GM21717 (cell line): ENCODE results near the gene C5orf46.
"Not testable (repeated sequence)": the region's sequence is repeated elsewhere in the genome, so short reads cannot be mapped to it uniquely, and the experiment has no call there.

Source experiments
- ATAC-seq: cut with Tn5 transposase; IDR thresholded peaks from one replicate; pipeline ENCODE4 v1.9.1; 2021; ENCODE audit warnings: mild to moderate bottlenecking, moderate library complexity; ENCODE audit not compliant: unreplicated experiment

Gene C5orf46

DNA sequence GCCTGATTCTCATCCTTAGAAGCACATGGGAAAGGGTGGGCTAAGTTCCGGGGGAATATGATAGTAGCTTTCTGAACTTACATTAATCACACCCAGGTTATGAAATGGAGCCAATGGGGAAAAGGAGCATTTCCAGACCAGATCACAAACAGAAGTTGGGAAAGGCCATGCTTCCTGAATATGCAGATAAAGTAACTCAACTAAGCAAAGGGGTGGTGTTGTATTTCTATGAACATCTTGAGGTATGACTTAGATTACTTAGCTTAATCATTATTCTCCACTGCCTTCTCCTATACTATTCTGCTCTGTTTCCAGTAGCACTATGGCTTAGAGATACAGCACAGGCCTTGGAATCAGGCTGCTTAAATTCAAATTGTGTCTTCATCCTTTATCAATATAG lies 10.5 kb downstream of the C5orf46 start:
- no peak for ATAC-seq

DNA sequence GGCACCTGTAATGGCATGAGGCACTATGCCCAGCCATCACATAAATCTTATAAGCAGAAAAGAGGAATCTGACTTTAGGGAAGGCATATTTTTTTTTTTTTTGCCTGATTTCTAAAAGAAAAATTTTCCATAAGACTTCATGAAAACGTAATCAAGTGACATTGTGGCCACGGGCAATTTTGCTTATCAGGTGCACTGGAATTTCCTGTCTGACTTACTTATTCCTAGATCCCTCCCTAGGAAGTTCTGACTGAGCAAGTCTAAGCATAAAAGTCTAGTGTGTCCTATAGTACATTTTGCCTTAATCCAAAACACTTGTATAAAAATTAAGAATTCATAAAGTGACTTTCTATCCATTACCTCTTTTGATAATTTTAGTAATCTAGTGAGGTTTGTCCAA lies 12.5 kb downstream of the C5orf46 start:
- ATAC-seq, result no peak

DNA sequence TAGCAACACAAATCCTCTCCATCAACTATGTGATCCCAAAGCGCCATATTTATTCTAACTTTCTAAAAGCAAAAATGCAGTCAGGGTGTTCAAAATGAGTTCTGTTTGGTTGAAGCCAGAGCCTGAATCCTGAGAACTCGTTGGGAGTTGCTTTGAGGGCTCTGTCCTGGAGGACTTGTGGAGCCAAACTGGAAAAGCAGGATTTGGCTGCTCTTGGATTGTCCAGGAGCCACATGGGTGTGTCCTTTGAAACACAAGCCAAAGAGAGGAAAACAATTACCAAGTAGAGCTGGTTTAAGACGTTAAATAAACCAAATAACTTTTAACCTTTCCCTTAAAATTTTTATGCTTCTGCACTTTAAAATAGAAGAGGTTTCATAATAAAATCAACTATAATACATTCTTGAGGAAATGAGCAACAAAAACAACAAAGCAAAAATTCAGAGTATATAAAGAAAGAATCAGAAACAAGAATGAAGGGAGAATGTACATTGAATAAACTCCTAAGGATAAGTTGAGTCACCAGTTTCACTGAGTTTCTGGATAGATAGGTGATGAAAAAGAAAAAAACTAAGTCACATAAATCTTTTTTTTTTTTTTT lies 13.5 kb downstream of the C5orf46 start:
- ATAC-seq, result no peak

DNA sequence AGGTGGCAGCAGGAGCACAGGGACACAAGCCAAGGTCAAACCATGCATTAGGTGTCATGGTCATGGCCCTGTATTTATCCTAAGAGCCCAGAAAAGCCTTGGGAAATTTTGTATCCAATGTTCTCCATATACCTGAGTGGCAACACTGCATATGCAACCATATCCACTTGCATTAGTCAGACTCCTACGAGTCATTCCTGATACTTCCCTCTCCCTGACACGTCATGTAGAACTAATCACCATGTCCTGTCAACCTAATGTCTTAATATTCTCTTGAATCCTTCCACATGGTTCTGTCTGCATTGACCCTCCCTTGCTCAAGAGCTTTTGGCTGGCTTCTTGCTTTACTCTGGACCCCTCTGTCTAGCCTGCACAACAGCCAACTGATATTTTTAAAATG lies 18.4 kb downstream of the C5orf46 start:
- no peak for ATAC-seq

DNA sequence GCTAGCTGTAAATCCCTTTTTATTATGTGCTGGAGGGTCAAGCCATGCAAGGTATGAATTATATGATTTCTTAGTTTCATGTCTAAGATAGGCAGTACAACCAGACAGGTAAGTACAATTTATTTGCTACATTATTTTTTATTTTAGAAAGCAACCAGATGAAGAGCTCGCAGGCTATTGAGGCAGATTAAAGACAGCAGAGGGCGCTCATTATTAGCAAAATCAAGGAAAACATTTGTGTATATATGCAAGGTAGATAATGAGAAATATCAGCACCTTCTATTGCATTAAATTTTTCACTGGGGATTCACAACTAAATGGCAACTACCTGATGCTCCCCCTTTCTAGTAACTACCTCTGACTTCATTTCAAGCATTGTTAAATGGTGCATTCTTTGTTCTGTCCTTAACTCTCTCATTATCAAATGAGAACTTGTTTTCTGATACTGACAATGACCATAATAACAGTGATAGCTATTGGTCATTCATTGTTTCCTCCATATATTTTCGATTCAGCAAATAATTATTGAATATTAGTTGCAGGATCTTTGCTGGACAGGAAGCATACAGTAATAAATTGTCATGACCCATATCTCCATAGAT lies 19.2 kb downstream of the C5orf46 start:
- ATAC-seq, result no peak

DNA sequence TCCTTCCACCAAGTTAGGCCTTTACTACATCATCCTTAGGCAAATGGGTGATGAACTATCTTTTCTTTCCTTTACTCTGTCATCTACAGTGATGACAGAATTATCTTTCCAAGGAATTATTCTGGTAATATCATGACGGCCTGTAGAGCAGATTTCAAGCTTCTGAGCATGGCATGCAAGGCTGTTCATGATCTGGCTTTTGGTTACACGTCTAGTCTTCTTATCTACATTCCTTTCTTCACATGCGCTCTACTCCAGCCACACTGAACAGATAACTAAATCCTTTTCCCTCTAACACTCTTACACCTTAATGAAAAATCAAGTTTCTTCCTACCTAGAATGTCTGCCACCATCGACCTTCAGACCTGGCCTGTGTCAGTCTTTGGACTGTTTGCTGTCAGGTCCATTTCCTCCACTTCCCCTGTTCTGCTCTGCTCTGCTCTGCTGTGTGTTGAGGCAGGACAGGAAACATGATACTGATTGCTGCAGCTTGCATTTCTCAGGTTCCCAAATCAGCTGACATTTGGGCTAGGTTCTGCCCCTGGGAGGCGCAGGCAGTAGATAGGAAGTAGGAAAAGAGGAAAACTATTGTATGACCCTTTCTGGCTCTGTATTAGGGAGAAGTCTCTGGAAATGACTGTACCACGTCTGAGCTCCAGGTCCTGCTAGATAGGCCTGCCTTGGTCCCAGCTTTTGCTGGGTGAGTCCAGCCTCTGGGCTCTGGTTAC lies 23.6 kb downstream of the C5orf46 start:
- no peak for ATAC-seq

DNA sequence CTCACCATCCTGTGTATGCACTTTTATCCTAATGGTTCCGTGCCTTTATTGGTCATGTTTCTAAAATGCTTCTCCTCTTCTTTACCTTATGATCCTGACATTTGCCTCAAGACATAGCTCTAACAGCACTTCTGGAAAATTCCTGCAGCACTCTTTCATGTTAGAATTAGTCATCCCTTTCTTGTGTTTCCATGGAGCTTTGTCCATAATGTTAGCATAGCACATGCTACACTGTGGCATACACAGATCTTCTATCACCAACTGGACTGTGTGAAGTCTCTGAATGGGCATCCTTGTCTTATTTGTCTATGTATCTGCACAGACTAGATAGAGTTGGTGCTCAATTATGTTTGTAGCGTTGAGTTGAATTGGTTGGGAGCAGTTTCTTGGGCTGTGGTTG lies 25.9 kb downstream of the C5orf46 start:
- ATAC-seq, result no peak

DNA sequence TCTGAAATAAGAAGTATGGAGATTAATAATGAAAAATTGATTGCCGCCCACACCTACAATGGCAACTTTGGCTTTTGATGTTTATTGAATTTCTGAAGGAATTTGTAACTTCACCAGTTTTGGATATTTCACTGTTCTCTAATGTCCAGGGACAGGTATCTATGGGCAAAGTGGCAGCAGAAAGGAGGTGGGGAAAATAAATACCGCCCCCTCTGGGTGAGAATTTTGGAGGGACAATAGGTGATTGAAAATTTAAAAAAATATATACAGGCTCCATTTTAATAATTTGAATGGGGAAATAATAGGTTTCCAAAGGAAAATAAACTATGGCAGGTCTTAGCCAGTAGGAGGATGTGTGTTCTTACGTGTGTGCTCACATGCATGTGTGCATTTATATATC lies 26.6 kb downstream of the C5orf46 start:
- ATAC-seq, result no peak

DNA sequence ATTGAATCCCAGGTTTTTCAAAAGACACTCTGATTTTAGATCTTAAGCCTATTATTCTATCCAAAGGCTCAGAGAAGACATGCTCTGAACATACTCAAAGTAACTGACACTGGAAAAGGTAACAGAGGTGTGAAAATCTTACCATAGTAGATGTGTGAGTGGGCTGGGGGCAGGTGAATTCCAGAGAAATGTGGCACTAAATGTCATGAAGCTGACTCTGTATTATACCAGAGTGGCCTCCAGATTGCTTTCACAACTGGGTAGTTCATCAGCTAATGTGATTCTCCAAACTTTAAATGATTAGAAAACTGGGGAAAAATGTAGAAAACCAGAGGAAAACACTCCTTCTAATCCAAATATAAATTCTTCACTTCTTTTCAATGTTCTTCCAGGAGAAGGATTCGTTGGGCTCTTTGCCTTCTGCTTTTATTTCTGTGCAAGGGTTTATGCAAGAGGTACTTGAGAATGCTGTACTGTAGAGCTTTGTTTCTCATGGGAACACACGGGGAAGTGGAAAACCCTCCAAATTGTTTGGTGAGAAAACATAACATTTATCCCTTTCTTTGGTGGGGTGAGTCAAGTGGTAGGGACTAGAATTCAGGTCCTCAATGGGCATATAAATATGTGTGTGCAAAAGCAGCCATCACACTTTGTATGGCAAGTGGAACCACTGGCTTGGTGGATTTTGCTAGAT lies 28.1 kb downstream of the C5orf46 start, which contains the start of gene SCGB3A2:
Gene SCGB3A2, plus strand, starts transcription at position 646 of the 694 bp plus-strand sequence. CDS start 93 bp downstream, outside the sequence.
- no peak for ATAC-seq

DNA sequence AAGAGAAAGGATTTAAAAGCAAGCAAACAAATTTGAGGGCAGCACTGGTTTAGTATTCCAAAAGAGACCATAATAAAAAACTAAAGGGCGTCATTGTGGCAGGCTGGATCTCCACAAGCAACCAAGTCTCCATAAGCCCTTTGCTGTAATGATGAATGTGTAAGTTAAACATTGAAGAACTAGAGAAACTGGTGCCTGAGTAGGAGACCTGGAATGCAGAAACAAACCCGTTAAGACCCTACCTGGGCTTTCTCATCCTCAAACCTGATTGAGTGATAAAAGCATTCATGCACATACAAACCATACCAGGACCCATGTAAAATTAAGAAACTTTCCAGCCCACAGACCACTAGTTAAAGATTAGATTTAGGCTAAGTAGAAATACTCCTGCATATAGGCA lies 29.7 kb downstream of the C5orf46 start:
- ATAC-seq, result no peak

DNA sequence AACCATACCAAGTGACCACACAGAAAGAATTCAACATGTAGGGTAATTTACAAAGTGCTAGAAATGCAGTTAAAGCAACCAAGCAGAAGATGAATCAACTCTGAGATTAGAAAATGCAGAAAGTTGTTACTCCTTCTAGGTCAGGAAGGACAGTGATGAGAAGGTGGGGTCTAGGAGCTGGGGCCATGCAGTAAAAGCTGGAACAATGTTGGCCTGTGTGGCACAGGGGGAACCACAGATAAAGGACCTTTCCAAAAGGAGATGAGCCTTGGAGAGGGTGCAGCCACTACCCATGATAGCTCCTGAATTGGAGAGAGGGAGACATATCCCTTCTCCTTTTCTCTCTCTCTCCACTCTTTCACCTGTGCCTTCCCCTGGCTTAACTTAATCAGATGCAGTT lies 30.2 kb downstream of the C5orf46 start:
- ATAC-seq, result no peak

DNA sequence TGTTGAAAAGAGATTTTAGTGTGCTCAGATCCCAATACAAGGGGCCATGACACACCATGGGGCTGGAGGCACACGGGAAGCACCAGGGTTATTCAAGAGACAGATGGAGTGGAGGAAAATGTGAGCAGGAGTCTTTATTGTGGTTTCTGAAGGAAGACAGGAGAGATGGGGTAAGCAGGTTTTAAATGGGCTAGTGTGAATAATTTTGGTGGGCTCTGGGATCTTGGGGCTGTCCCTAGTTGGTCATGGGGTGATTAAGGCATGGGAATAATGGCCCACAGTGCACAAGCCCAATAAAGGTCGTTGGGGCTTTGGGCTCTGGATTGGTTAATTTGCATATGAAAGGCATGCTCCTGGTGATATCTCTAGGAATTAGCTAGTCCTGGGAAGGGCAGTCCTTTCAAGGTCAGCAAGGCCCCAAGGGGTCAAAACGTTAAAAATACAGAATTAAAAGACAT lies 31.4 kb downstream of the C5orf46 start:
- ATAC-seq, result no peak

DNA sequence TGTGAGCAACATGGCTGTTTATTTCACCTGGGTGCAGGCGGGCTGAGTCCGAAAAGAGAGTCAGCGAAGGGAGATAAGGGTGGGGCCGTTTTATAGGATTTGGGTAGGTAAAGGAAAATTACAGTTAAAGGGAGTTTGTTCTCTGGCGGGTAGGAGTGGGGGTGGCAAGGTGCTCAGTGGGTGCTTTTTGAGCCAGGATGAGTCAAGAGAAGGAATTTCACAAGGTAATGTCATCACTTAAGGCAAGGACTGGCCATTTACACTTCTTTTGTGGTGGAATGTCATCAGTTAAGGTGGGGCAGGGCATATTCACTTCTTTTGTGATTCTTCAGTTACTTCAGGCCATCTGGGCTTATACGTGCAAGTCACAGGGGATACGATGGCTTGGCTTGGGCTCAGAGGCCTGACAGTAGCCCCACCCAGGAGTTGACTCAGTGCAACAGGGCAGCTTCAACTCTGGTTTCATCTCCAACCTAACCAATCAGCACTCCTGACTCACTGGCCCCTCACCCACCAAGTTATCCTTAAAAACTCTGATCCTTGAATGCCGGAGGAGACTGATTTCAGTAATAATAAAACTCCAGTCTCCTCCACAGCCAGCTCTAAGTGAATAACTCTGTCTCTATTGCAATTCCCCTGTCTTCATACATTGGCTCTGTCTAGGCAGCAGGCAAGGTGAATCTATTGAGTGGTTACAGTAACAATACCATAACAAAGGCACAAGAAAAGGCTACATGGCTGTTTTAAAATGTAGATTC lies 32.0 kb downstream of the C5orf46 start:
- ATAC-seq, result not testable (repeated sequence)

DNA sequence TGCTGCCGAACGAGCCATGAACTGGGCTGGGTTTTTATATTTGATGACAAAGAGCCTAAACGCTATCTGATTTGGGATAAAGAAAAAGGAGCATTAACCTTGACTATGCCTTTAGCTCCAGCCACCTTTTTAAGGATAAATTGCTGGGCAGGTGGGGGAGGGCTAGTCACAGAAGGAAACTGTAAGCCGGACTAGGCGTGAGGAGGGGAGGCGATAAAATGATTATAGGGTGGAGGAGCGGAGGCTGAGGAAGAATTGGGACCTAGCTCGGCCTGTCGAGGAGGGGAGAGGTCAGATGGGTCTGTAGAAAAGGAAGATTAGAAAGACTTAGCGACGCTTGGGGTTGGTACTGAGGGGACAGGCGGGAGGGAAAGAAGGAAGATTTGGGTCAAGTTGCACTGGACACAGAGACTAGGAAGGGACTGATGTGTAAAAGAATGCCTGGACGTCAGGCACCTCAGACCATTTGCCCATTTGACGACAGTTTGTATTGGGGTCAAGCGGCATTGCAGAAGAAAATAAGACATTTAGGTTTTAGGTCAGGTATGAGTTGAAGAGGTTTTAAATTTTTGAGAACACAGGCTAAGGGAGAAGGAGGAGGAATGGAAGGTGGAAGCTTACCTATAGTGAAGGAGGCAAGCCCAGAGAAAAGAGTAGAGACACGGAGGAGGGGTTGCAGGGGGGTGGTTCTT lies 33.4 kb downstream of the C5orf46 start:
- ATAC-seq, result not testable (repeated sequence)

DNA sequence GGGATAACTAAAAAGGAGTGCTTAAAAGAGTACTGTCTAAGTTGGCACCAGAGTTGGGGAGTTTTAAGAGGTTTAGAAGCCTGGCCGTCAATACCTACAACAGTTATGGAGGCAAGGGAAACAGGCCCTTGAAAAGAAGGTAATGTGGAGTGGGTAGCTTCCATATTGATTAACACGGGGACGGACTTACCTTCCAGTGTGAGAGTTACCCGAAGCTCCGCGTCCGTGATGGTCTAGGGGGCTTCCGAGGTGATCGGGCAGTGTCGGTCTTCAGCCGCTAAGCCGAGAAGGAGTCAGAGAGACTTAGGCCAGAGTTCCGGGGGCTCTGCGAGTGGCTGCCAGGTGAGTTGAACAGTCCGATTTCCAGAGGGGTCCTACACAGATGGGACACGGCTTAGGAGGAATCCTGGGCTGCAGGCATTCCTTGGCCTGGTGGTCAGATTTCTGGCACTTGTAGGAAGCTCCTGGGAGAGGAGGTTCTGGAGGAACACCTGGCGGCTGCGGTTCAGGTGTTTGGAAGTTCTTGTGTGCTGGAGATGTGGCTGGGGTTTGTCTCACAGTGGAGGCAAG lies 34.3 kb downstream of the C5orf46 start:
- not testable (repeated sequence) for ATAC-seq

DNA sequence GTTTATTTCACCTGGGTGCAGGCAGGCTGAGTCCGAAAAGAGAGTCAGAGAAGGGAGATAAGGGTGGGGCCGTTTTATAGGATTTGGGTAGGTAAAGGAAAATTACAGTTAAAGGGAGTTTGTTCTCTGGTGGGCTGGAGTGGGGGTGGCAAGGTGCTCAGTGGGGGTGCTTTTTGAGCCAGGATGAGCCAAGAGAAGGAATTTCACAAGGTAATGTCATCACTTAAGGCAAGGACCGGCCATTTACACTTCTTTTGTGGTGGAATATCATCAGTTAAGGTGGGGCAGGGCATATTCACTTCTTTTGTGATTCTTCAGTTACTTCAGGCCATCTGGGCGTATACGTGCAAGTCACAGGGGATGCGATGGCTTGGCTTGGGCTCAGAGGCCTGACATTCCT lies 36.4 kb downstream of the C5orf46 start:
- not testable (repeated sequence) for ATAC-seq

DNA sequence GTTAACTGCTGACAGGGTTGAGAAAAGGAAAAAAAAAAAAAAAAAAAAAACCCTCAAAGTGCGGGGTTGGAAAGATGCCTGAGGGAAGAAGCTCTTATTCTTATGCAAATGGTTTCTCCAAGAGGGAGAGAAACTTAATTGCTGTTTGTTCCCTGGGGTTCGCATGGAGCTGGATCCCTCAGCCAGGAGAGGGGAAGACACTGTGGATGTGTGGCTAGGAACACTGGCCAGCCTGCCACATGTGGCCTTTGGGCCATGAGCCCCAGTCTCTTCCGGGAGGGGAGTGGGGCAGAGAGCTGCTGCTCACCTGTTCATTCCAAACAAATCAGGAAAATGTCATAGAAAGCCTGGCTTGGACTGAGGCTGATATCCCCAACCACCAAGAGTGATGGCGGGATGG lies 37.2 kb downstream of the C5orf46 start:
- no peak for ATAC-seq

DNA sequence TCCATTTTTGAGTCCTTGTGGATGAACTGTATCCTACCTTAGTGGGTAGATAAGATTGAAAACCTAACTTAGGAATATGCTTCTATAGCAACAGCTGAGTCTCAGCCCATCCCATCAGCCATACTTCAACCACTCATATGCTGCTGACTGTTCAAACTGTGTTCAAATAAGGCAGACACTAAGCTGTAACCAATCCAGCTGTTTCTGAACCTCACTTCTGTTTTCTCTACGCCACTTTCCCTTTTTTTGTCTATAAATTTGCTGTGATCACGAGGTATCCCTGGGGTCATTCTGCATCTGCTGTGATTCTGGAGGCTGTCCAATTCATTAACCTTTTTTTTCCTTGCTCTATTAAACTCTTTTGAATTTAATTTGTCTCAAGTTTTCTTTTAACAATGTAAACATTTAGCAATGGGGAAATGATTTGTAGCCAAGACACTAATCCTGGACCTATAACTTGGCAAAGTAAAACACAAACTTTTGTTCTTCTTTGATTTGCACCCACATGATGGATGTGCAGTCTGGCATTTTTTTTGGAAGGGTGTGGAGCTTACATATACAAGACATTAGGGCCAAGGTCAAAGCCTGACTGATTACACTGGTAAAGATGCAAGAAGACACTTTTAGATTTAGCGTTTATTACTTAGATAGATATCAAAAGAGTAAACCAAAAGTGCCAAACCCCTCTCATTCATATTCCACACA lies 42.7 kb downstream of the C5orf46 start:
- no peak for ATAC-seq

DNA sequence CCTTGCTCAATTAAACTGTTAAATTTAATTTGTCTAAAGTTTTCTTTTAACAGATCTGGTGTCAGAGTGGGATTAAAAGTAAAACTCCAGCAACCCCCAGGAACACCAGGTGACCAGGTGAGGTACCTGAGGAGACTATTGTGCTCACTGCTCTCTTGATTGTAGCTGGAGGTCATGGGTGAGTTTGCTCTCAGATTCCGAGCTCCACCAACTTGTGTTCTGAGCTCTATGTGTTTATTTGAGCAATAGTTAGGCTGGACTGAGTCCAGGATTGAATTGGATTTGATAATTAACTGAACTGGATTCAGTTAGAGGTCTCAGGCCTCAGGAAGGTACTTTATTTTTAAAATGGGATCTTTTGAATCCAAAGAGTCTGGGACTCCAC lies 45.7 kb downstream of the C5orf46 start:
- no peak for ATAC-seq
